A549 (cell line): ENCODE measurements around the gene STRA8.

Source experiments
- BHLHE40 ChIP-seq: IDR thresholded peaks from 2 replicates; pipeline ENCODE4 v1.6.1; 2012; ENCODE audit warnings: low read depth, low read length, inconsistent platforms
- CEBPB ChIP-seq, 2 experiments: fragments of >200 bp in 1 of 2; sonication (Bioruptor Twin) in 1 of 2; formaldehyde crosslinking in 1 of 2; IDR thresholded peaks; 2 replicates each; pipeline ENCODE4 v1.6.1; 2012 to 2016
- CHD4 ChIP-seq: fragments of 200-600 bp; sonication (generic); IDR thresholded peaks from 2 replicates; pipeline ENCODE4 v1.6.1; 2016; ENCODE audit warnings: antibody characterized with exemption, mild to moderate bottlenecking, borderline replicate concordance
- CTCF ChIP-seq: fragments of >200 bp; sonication (Bioruptor Twin); formaldehyde crosslinking; IDR thresholded peaks from 3 replicates; pipeline ENCODE4 v1.5.1; 2016
- EHF ChIP-seq: fragments of 250-450 bp; sonication (Bioruptor Pico); IDR thresholded peaks from 2 replicates; pipeline ENCODE4 v1.5.0; 2020; ENCODE audit warnings: mild to moderate bottlenecking
- FOSL2 ChIP-seq, 2 experiments: fragments of 450-650 bp in 1 of 2; fragments of >200 bp in 1 of 2; sonication (Bioruptor Twin) in 1 of 2; formaldehyde crosslinking; IDR thresholded peaks; 2 replicates each; pipeline versions ENCODE4 v1.5.0 to v1.6.1; 2016 to 2020; ENCODE audit warnings: mild to moderate bottlenecking in 1 of 2, moderate library complexity in 1 of 2
- KDM1A ChIP-seq: fragments of 200-600 bp; sonication (generic); IDR thresholded peaks from 2 replicates; pipeline ENCODE4 v1.6.1; 2016; ENCODE audit warnings: low read depth, mild to moderate bottlenecking
- MAX ChIP-seq: IDR thresholded peaks from 2 replicates; pipeline ENCODE4 v1.6.1; 2012
- POLR2A ChIP-seq: IDR thresholded peaks from 2 replicates; pipeline ENCODE4 v1.6.1; 2012; ENCODE audit warnings: mild to moderate bottlenecking, low read length
- REST ChIP-seq: fragments of 200-600 bp; sonication (generic); IDR thresholded peaks from 2 replicates; pipeline ENCODE4 v1.6.1; 2016; ENCODE audit warnings: antibody characterized with exemption, mild to moderate bottlenecking, moderate library complexity
- ZFP36 ChIP-seq: fragments of 450-650 bp; IDR thresholded peaks from 2 replicates; pipeline ENCODE4 v1.6.1; 2014; ENCODE audit warnings: borderline replicate concordance; ENCODE audit not compliant: partially characterized antibody

GRCh38 chr7:135215180-135215579 is 18.5 kb upstream of the STRA8 start:
- TF ChIP-seq CTCF (no peak), EHF (CRISPR knock-in tag) (no peak), KDM1A (no peak), CEBPB (IDR thresholded peaks at IDR 0.05) (no peak), ZFP36 (no peak), POLR2A (no peak), REST (no peak), MAX (no peak), CHD4 (no peak), BHLHE40 (no peak), FOSL2 (IDR thresholded peaks at IDR 0.05) (no peak), FOSL2 (CRISPR knock-in tag; IDR thresholded peaks at IDR 0.05) (no peak)
